HCEC 1CT (cell line): ENCODE data around the gene LRRK1.
"Not testable (repeated sequence)": the region's sequence is repeated elsewhere in the genome, so short reads cannot be mapped to it uniquely, and the experiment has no call there.

Experiments
- DNase-seq: peaks from one replicate; pipeline ENCODE4 v3.0.0-alpha.2; 2017

LRRK1 gene

GRCh38 chr15:101078669-101079323, 159.6 kb downstream of the LRRK1 start:
- no peak for DNase-seq

GRCh38 chr15:101081900-101082299, 162.7 kb downstream of the LRRK1 start:
- no peak for DNase-seq

- DNase-seq: no peak
Observed at GRCh38 chr15:101083336-101084045, 164.3 kb downstream of the LRRK1 start.

- no peak for DNase-seq
Observed at GRCh38 chr15:101084801-101085200, 165.6 kb downstream of the LRRK1 start.

- no peak for DNase-seq
Observed at GRCh38 chr15:101085311-101085700, 166.1 kb downstream of the LRRK1 start.

- DNase-seq: no peak
Observed at GRCh38 chr15:101086394-101087171, 167.4 kb downstream of the LRRK1 start.

GRCh38 chr15:101087172-101087769, 168.1 kb downstream of the LRRK1 start:
- DNase-seq: no peak

- no peak for DNase-seq
Observed at GRCh38 chr15:101088271-101088670, 169.1 kb downstream of the LRRK1 start.

- DNase-seq: peak; percentile 29
Observed at GRCh38 chr15:101088788-101089578, 169.8 kb downstream of the LRRK1 start.

- DNase-seq: no peak
Observed at GRCh38 chr15:101089579-101090427, 170.6 kb downstream of the LRRK1 start.

GRCh38 chr15:101090428-101090790, 171.3 kb downstream of the LRRK1 start:
- DNase-seq: no peak

GRCh38 chr15:101091080-101092017, 172.2 kb downstream of the LRRK1 start:
- peak; percentile 56 for DNase-seq

GRCh38 chr15:101092156-101092866, 173.2 kb downstream of the LRRK1 start:
- no peak for DNase-seq

- DNase-seq: no peak
Observed at GRCh38 chr15:101092867-101093202, 173.7 kb downstream of the LRRK1 start.

GRCh38 chr15:101093958-101094357, 174.8 kb downstream of the LRRK1 start:
- DNase-seq: no peak

- DNase-seq: not testable (repeated sequence)
Observed at GRCh38 chr15:101095796-101096406, 176.7 kb downstream of the LRRK1 start.

GRCh38 chr15:101097111-101097510, 178.0 kb downstream of the LRRK1 start:
- DNase-seq: no peak

GRCh38 chr15:101099183-101099582, 180.0 kb downstream of the LRRK1 start:
- DNase-seq: no peak

GRCh38 chr15:101100118-101100517, 181.0 kb downstream of the LRRK1 start:
- DNase-seq: no peak
